IPS-20b (cell line): ENCODE results near the gene SRPK2.

Experiments used
- H3K27ac ChIP-seq: one replicate; pipeline ENCODE4 v1.5.1; 2013; ENCODE audit warnings: low read length
- H3K27me3 ChIP-seq: 2 replicates; pipeline ENCODE4 v1.6.1; 2013; ENCODE audit warnings: mild to moderate bottlenecking, low read length, inconsistent platforms; ENCODE audit not compliant: insufficient read depth
- H3K36me3 ChIP-seq: 2 replicates; pipeline ENCODE4 v1.6.1; 2013; ENCODE audit warnings: low read depth, mild to moderate bottlenecking, inconsistent platforms, low read length, moderate library complexity; ENCODE audit not compliant: insufficient read depth
- H3K4me1 ChIP-seq: 2 replicates; pipeline ENCODE4 v1.6.1; 2013; ENCODE audit warnings: mild to moderate bottlenecking, control low read depth, inconsistent platforms, low read length, moderate library complexity; ENCODE audit not compliant: insufficient read depth
- H3K4me3 ChIP-seq: 2 replicates; pipeline ENCODE4 v1.5.1; 2013; ENCODE audit warnings: mild to moderate bottlenecking, low read length, inconsistent platforms
- H3K9ac ChIP-seq: 2 replicates; pipeline ENCODE4 v1.6.1; 2013; ENCODE audit warnings: low read depth, mild to moderate bottlenecking, inconsistent platforms, low read length, moderate library complexity
- H3K9me3 ChIP-seq: 2 replicates; pipeline ENCODE4 v1.6.1; 2013; ENCODE audit warnings: mild to moderate bottlenecking, low read depth, low read length, inconsistent platforms; ENCODE audit not compliant: insufficient read depth

Gene SRPK2

DNA sequence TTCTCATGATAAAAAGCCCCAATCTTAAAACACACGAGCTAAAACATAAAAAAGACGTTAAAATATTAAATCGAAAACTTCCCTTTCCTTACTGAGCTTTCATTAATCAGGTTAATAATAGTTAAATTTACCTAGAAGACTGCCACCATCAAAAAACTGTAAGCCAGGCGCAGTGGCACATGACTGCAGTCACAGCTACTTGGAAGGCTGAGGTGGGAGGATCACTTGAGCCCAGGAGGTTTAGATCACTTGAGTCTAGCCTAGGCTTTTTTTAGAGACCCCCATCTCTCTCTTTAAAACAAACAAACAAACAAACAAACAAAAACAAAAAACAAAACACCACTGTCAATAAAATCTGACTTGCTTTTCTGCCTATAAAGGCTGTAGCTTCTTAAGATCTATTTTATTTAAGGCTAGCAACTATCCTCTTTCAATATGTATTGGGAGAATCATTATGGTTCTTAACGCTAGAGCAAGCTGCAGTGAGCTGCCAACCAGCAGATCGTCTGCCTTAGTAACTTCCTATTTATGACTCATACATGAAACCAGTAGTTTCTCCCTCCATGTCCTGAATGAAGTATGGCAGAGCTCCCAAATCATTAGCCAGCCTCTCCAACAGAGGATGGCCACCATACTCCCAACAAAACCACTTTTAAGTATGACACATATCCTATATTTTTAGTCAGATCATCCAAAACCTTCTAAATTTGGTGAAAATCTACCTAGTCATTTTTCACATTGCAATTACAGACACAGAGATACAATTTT lies 163.7 kb downstream of the SRPK2 start:
- Histone ChIP-seq H3K9me3 (no peaks in the 10 kb centered on the region), H3K4me1 (peaks cover 10% of the 10 kb centered on the region; the same call in 1 of the 2 replicates), H3K36me3 (no peaks in the 10 kb centered on the region), H3K27ac (no peak overlapping the region), H3K27me3 (no peaks in the 10 kb centered on the region), H3K4me3 (no peak overlapping the region), H3K9ac (no peak overlapping the region)

DNA sequence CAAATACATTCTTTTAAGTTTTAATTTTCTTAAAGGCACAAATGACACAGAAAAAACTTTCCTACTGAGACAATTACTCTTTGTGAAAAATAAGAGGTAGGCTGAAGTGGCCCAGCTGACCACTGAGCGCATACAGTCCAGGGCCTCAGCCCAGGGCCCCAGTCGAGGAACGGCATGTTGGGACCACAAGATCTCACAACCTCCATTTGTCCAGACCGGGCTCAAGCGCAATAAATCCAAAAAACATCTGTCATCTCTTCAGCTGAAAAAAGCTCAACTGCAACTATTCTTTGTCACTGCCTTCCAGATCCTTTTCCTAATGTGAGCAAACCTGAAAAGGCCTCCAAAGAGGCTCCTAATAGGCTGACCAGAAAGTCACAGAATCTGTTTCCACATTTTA lies 165.8 kb downstream of the SRPK2 start:
- H3K9ac ChIP-seq, result no peak overlapping the region
- H3K4me1 ChIP-seq, result peaks cover 12% of the 10 kb centered on the region; the same call in 1 of the 2 replicates
- H3K27ac ChIP-seq, result no peak overlapping the region
- no peak overlapping the region for H3K4me3 ChIP-seq
- no peaks in the 10 kb centered on the region for H3K36me3 ChIP-seq
- no peaks in the 10 kb centered on the region for H3K9me3 ChIP-seq
- H3K27me3 ChIP-seq, result no peaks in the 10 kb centered on the region

DNA sequence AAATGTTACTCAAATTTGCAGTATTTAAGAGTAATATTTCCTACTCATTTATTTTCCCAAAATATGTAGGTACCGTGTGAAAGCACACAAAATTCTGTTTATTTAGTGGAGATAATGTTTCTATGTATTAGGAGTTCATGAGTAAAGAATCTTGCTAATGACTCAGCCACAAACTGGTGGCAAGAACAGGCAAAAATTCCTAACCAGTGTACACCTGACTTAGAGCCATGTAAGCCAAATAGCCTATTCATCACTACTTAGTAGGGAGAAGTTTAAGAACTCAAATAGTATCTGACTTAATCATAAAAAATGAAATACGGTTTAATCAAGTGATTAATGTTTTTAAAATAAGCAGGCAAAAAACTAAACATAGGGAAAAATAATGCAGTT lies 169.0 kb downstream of the SRPK2 start:
- Histone ChIP-seq H3K27ac (no peak overlapping the region), H3K9me3 (no peaks in the 10 kb centered on the region), H3K36me3 (no peaks in the 10 kb centered on the region), H3K4me3 (no peak overlapping the region), H3K27me3 (no peaks in the 10 kb centered on the region), H3K4me1 (peaks cover 13% of the 10 kb centered on the region; the same call in 1 of the 2 replicates), H3K9ac (no peak overlapping the region)

DNA sequence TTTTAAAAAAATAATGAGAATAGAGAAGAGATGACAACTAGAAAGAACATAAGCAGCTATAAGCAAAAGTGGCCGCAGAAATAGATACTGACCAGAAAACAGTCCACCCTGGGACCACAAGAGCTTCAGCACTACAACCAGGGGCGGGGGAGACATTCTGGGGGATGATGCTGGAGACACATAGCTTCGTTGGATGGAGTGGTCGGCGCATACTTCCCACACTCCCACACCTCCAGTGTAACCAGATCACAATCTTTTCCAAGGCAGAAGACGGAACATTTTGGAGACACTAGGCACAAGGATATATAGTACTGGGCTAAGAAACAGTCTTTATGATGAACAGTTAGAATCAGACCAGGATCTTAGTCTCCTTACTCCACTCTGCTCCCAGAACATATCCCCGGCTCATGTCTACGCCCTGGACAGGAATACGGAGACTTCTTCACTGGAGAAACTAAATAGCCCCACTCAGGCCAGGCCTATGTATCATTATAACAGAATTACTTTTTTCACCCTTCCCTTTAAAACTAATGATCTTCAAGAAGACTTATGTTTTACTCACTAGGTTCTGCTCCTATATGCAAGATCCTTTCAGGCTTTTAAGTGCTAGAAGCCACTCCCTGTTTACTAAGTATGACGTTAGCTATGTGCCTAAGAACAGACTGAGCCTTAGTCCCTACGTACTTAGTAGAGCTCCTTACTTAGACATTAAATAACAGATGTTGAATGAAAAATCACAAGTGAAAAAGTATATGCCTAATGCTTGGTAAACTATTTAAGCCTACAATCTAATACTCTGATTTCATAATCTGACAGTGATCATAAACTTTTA lies 169.6 kb downstream of the SRPK2 start:
- Histone ChIP-seq H3K9me3 (no peaks in the 10 kb centered on the region), H3K9ac (no peak overlapping the region), H3K27ac (no peak overlapping the region), H3K36me3 (no peaks in the 10 kb centered on the region), H3K27me3 (no peaks in the 10 kb centered on the region), H3K4me3 (no peak overlapping the region), H3K4me1 (peaks cover 13% of the 10 kb centered on the region; the same call in 1 of the 2 replicates)

DNA sequence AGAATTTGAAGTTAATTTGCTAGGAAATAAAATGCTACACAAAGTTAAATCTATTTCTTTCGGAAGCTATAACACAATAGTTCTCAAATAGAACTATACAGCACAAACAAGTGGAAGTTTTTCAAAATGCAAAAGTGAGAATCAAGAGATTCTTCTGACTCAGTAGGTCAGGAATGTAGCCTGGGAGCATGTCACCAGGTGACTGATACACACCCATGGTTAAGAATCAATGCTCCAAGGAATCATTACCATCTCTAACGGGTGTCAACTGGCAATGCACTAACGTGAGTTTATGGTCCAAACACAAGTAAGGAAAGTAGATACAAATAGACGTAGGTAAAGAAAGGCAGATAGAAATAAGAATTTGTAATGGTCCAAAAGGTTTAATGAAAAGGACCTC lies 170.5 kb downstream of the SRPK2 start:
- Histone ChIP-seq H3K9me3 (no peaks in the 10 kb centered on the region), H3K4me3 (no peak overlapping the region), H3K9ac (no peak overlapping the region), H3K27me3 (no peaks in the 10 kb centered on the region), H3K36me3 (no peaks in the 10 kb centered on the region), H3K27ac (no peak overlapping the region), H3K4me1 (peaks cover 7% of the 10 kb centered on the region; the same call in 1 of the 2 replicates)

DNA sequence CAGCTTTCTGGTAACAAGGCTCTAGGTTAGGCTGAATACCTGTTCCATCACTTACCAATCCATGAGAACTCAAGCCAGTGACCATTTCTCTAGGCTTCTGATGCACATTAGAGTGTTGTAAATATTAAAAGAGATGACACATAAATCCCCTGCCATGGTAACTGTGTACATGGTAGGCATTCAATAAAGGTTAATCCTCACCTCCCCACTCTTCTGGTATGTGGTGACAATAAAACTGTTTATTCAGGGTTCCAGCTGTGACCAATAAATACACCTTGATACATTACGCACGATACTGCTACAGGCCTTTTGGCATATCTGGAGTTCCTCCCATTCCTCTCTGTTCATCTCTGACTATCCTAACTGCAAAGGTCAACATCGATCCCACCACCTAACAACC lies 171.9 kb downstream of the SRPK2 start:
- no peak overlapping the region for H3K27ac ChIP-seq
- no peak overlapping the region for H3K4me3 ChIP-seq
- H3K36me3 ChIP-seq, result no peaks in the 10 kb centered on the region
- H3K27me3 ChIP-seq, result no peaks in the 10 kb centered on the region
- H3K9ac ChIP-seq, result no peak overlapping the region
- no peaks in the 10 kb centered on the region for H3K9me3 ChIP-seq
- 0 out of 2 replicates have a peak, but pooled peaks cover 4% of the 10 kb centered on the region for H3K4me1 ChIP-seq

DNA sequence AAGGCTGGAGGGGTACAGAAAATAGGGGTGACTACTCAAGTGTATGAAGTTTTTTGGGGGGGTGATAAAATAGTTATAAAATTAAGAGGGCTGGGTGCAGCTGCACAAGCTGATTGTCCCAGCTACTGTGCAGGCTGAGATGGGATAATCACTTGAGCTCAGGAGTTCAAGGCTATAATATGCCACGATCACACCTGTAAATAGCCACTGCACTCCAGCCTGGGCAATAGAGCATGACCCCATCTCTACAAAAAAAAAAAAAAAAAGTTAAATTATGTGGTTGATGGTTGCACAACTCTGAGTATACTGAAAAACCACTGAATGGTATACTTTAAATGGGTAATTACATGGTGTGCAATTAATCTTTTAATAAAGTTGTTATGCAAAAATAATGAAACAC lies 172.9 kb downstream of the SRPK2 start:
- H3K9ac ChIP-seq, result no peak overlapping the region
- no peak overlapping the region for H3K4me3 ChIP-seq
- H3K27me3 ChIP-seq, result no peaks in the 10 kb centered on the region

DNA sequence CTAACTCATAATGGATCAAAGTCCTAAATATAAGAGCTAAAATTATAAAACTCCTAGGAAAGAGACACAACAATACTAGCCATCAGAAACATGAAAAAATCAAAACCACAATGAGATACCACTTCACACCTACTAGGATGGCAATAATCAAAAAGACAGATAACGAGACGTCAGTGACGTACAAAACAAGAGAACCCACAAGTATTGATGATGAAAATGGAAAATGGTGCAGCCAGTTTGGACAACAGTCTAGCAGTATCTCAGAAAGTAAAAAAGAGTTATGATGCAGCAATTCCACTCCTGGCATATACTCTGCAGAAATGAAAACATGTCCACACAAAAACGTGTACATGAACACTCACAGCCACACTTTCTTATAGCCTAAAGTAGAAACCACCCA lies 173.5 kb downstream of the SRPK2 start:
- no peaks in the 10 kb centered on the region for H3K9me3 ChIP-seq
- no peak overlapping the region for H3K9ac ChIP-seq
- H3K36me3 ChIP-seq, result no peaks in the 10 kb centered on the region
- H3K4me1 ChIP-seq, result peaks cover 4% of the 10 kb centered on the region; the same call in 1 of the 2 replicates
- no peak overlapping the region for H3K4me3 ChIP-seq
- no peak overlapping the region for H3K27ac ChIP-seq
- H3K27me3 ChIP-seq, result no peaks in the 10 kb centered on the region

More for the DNA sequence above, 172.9 kb downstream of the SRPK2 start:
- H3K27ac ChIP-seq, result no peak overlapping the region
- no peaks in the 10 kb centered on the region for H3K36me3 ChIP-seq
- no peaks in the 10 kb centered on the region for H3K9me3 ChIP-seq
- peaks cover 4% of the 10 kb centered on the region; the same call in 1 of the 2 replicates for H3K4me1 ChIP-seq

DNA sequence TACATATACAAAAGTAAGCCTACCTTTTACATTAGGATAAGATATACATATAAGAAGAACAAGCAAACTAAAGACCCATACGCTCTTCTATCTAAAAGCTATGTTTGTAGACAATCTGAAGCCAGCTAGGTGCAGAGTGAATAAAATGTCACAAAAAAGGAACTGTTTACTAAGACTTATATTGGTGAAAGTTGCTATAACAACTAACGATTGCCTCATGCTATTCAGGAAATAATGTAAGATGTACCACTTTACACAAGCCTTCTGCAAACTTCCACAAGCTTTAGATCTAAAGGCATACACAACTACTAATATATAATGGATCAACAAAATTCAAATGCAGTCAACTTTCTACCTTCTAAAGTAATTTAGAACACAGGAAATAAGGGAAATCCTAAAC lies 175.1 kb downstream of the SRPK2 start:
- Histone ChIP-seq H3K27ac (no peak overlapping the region), H3K4me1 (peaks cover 4% of the 10 kb centered on the region; the same call in 1 of the 2 replicates), H3K9ac (no peak overlapping the region), H3K36me3 (no peaks in the 10 kb centered on the region), H3K9me3 (no peaks in the 10 kb centered on the region), H3K4me3 (no peak overlapping the region), H3K27me3 (no peaks in the 10 kb centered on the region)

DNA sequence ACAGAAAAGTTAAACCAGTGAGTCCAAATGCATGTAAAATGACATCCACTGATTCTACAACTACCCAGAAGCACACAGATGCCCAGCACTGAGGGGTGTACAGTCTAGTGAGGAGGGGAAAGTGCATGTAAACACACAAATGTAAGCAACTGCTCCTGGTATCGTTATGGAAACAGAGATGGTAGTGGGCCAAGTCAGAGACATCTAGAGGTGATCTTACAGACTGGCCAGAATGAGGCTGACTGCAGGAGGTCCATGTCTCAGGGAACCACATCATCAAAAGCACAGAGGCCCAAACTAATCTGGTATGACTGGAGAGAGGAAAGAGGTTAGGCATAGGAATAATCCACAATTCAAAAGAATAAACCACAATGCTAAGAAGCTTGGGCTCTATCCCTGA lies 176.5 kb downstream of the SRPK2 start:
- Histone ChIP-seq H3K4me3 (no peak overlapping the region), H3K9ac (no peak overlapping the region), H3K27ac (no peak overlapping the region), H3K36me3 (no peaks in the 10 kb centered on the region), H3K9me3 (no peaks in the 10 kb centered on the region), H3K4me1 (no peaks in the 10 kb centered on the region; the same call in 1 of the 2 replicates), H3K27me3 (no peaks in the 10 kb centered on the region)

DNA sequence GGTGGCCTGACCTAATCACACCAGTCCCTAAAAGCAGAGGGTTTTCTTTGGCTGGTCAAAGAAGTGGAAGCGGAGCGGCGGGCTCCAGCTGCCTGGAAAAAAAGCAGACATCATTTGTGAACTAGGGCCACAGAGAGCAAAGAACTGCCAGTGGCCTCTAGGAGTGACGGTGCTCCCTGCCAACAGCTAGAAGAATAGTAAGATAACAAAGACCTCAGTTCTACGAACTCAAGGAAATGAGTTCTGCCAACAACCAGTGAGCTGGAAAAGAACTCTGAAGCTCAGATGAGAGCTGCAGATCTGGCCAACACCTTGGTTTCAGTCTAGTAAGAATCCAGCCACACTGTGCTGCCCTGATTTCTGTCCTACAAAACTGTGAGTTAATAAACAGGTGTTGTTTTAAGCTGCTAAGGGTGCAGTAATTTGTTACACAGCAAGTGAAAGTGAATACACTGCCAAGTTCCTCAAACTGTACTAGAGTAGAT lies 178.0 kb downstream of the SRPK2 start:
- H3K9me3 ChIP-seq, result no peaks in the 10 kb centered on the region
- H3K27me3 ChIP-seq, result no peaks in the 10 kb centered on the region
- H3K4me1 ChIP-seq, result no peaks in the 10 kb centered on the region; the same call in 1 of the 2 replicates
- no peak overlapping the region for H3K9ac ChIP-seq
- no peaks in the 10 kb centered on the region for H3K36me3 ChIP-seq
- H3K27ac ChIP-seq, result no peak overlapping the region
- H3K4me3 ChIP-seq, result no peak overlapping the region
